ENCODE measurements around the gene RELL2. TPM values are rescaled to one million over a fixed set of nuclear protein-coding genes. Genes with fewer than 3 reads are reported as not detected.

The RELL2 gene, protein sequence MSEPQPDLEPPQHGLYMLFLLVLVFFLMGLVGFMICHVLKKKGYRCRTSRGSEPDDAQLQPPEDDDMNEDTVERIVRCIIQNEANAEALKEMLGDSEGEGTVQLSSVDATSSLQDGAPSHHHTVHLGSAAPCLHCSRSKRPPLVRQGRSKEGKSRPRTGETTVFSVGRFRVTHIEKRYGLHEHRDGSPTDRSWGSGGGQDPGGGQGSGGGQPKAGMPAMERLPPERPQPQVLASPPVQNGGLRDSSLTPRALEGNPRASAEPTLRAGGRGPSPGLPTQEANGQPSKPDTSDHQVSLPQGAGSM
- 4.3 to 5.2 TPM (median 4.6 TPM) in 5 replicates for total RNA-seq (2022; extraction: Qiagen RNA extraction; ENCODE audit: low read depth)

DNA sequence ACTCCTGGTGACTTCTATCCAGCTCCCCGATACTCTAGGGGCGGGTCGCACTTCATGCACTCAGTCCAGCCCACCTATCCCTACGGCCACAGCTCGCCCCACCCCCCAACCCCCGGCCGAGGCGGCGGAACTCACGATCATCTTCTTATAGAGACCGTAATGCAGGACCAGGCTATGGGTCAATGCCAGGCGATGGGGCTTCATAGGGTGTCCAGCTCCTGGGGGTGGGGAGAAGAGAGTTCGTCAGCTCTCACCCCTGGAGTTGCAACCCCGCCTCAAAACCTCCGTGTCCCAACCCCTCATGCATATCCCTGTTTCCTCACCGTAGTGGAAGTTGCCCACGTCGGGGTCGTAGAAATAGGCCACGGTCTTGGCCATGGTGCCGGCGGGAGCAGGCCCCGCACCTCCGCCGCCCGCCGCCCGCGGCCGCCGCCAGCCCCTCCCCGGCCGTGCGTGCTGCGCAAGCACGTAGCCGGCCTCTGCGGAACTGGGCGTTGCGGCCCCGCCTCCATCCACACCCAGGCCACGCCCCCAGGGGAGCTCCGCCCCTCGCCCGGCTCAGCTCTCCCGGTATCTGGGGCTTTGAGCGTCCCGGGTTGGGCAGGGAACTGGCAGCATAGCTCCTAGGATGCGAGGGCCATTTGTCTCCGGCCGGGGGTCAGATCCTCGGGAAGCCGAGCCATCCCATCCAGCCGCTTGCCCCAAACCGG, at the start of gene RELL2, which contains the start of gene HDAC3:
RELL2 (plus strand) TSS at position 585 of the 710 bp plus-strand sequence. CDS start 1,229 bp downstream, outside the sequence.
HDAC3 (minus strand) TSS at position 437 of the 710 bp plus-strand sequence; CDS start at position 378, 59 bp downstream.

DNA sequence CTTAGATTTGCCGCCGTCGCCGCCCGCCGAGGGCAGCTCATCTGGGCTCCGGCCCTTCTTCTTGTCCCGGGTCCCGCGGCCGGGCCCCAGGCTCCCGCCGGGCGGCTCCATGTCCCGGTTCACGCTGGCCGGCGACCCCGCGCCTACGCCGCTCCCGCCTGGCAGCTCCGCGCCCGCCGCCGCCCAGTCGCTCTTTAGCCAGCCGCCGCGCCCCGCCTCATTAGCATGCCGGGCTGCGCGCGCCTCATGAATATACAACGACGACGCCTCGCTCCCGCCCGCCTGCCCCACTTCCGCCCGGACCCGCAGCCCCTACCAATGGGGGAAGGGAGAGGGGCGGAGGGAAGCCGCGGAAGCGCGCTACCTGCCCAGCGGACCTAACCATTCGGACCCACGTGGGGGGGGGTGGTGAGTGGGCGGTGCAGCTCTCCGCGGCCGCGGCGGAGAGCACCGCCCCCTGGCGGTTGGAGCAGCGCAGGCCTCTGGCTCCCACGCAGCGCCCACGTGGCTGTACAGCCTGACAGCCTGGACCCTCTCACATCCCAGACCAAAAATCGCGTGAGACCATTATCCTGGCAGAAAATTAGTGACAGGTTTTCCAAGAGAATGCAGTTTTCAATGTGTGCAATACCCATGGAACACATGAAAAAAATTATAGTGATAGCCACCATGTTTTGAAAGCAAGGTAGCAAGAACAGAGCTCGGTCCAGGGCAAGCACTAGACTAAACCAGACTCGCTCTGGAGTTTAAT, 17.8 kb upstream of the RELL2 start, which contains the start of gene DIAPH1:
DIAPH1 (minus strand) TSS at position 197 of the 751 bp plus-strand sequence; CDS start at position 111, 86 bp downstream.

DNA sequence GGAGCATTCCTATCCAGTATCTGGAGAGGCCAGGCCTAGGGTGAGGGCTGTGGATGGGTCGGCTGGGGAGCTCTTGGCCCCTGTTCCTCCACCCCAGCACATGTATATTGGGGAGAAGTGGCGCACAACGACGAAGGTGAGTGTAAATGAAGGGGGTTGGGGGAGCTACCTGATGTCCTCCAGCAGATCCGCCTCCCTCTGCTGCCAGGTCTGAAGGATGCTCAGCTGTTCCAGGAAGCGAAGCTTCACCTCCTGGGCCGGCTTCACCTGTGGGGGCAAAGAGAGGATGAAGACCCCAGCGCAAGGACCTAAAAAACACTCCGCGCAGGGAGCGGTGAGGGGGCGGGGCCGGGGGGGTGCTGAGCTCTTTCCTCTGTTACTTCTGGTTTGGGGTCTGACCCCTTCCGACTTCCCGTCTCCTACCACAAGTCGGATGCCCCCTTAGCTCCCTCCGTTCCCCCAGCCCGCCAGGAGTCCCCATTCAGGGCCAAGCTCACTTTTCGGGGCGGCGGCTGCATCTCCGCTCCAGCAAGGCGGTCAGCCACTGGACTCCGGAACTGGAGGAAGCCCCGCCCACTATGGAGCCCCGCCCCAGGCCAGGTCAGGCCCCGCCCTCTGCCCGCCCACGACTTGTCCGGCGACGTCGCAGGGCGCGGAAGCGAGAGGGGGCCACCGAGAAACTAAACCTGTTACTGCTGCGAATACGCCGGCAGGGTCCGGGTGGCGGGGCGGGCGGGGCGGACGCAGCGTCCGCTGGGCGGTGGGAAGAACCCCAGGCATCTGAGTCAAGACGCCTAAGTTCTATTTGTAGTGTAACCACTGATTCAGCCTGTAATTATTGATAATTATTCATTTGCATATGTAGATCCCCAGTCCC, 14.3 kb downstream of the RELL2 start, which contains the start of gene FCHSD1:
FCHSD1 (minus strand) TSS at position 568 of the 877 bp plus-strand sequence; CDS start at position 518, 50 bp downstream.

DNA sequence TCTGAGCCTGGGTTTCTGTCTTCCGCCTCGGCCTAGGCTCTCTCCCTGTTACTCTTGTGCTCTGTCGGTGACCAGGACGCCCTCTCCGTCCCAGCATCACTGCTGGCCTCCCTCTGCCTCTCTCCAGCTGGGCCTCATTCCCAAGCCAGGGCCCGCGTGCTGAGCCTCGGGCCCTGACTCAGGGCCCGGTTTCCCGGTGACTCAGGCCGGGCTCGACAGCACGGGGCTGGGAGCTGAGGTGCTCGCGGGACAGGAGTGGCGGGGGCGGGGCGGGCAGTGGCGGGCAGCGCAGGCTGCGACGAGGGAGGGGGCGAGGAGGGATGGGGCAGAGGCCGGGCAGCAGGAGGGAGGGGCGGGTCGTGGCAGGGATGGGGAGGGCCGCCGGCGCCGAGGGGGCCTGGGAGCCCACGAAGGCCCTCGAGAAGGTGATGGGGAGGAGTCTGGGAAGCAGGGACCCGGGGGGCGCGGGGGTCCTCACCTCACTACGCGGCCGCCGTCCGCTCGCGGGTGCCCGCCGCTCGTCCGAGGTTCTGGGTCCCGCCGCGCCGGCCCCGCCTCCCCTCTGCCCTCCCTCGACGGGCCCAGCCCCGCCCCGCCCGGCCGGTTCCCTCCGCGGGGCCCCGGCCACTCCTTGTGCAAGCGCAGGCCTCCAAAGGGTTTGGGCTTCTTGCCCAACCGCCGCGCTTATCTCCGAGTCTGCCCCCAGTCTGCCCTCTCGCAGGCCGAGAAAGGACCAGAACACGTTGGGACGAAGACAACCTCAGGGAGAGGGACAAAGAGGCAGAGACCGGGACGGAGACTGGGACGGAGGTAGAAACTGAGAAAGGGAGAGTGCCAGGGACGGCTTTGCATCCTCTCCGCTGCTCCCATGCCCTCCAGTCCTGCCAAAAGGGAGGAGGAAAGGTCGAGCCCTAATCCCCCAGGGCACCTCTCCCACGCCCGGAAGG, 45.2 kb downstream of the RELL2 start, which contains the start of gene ARAP3:
ARAP3 (minus strand) TSS at position 536 of the 947 bp plus-strand sequence. CDS start 1,744 bp downstream, outside the sequence.

Other genes with a start within 250 kb of the RELL2 start
- 0.66 to 1.0 TPM (median 0.73 TPM) in 5 replicates for gene PCDHGB4, start 249.3 kb upstream of the RELL2 start, total RNA-seq (2022; extraction: Qiagen RNA extraction; ENCODE audit: low read depth)
- 0.02 TPM in 2 of 5 replicates, not detected in the others for gene PCDHGA8, start 244.4 kb upstream of the RELL2 start, total RNA-seq (2022; extraction: Qiagen RNA extraction; ENCODE audit: low read depth)
- 1.9 to 2.8 TPM (median 2.4 TPM) in 5 replicates for gene PCDHGB5, start 239.1 kb upstream of the RELL2 start, total RNA-seq (2022; extraction: Qiagen RNA extraction; ENCODE audit: low read depth)
- gene PCDHGA9, start 234.2 kb upstream of the RELL2 start, total RNA-seq (2022; extraction: Qiagen RNA extraction; ENCODE audit: low read depth): 0.06 to 0.14 TPM (median 0.08 TPM) in 3 of 5 replicates, not detected in the others
- 0.06 to 0.12 TPM (median 0.09 TPM) in 4 of 5 replicates, not detected in the other for gene PCDHGB6, start 229.0 kb upstream of the RELL2 start, total RNA-seq (2022; extraction: Qiagen RNA extraction; ENCODE audit: low read depth)
- 0.01 TPM in 1 of 5 replicates, not detected in the others for gene PCDHGA10, start 224.0 kb upstream of the RELL2 start, total RNA-seq (2022; extraction: Qiagen RNA extraction; ENCODE audit: low read depth)
- gene PCDHGB7, start 219.3 kb upstream of the RELL2 start, total RNA-seq (2022; extraction: Qiagen RNA extraction; ENCODE audit: low read depth): 0.03 to 0.16 TPM (median 0.07 TPM) in 5 replicates
- 0.02 TPM in 1 of 5 replicates, not detected in the others for gene PCDHGA11, start 215.9 kb upstream of the RELL2 start, total RNA-seq (2022; extraction: Qiagen RNA extraction; ENCODE audit: low read depth)
- gene PCDHGA12, start 206.5 kb upstream of the RELL2 start, total RNA-seq (2022; extraction: Qiagen RNA extraction; ENCODE audit: low read depth): 0.02 TPM in 1 of 5 replicates, not detected in the others
- gene PCDHGC3, start 161.0 kb upstream of the RELL2 start, total RNA-seq (2022; extraction: Qiagen RNA extraction; ENCODE audit: low read depth): 6.1 to 7.1 TPM (median 6.4 TPM) in 5 replicates
- 0.02 to 0.15 TPM (median 0.05 TPM) in 3 of 5 replicates, not detected in the others for gene PCDHGC4, start 152.0 kb upstream of the RELL2 start, total RNA-seq (2022; extraction: Qiagen RNA extraction; ENCODE audit: low read depth)
- 0.05 TPM in 1 of 5 replicates, not detected in the others for gene PCDHGC5, start 147.9 kb upstream of the RELL2 start, total RNA-seq (2022; extraction: Qiagen RNA extraction; ENCODE audit: low read depth)
- gene DIAPH1, start 18.0 kb upstream of the RELL2 start, total RNA-seq (2022; extraction: Qiagen RNA extraction; ENCODE audit: low read depth): 91.7 to 103 TPM (median 97.5 TPM) in 5 replicates
- 46.7 to 56.5 TPM (median 52.2 TPM) in 5 replicates for gene HDAC3, start 148 bp upstream of the RELL2 start, total RNA-seq (2022; extraction: Qiagen RNA extraction; ENCODE audit: low read depth)
- 6.2 to 12.3 TPM (median 9.7 TPM) in 5 replicates for gene FCHSD1, start 14.4 kb downstream of the RELL2 start, total RNA-seq (2022; extraction: Qiagen RNA extraction; ENCODE audit: low read depth)
- 3.8 to 6.2 TPM (median 4.9 TPM) in 5 replicates for gene ARAP3, start 45.2 kb downstream of the RELL2 start, total RNA-seq (2022; extraction: Qiagen RNA extraction; ENCODE audit: low read depth)
- 1.5 to 2.7 TPM (median 1.9 TPM) in 5 replicates for gene PCDH1, start 241.4 kb downstream of the RELL2 start, total RNA-seq (2022; extraction: Qiagen RNA extraction; ENCODE audit: low read depth)